HG02588 (cell line): Measurements from ENCODE around the gene ABR.
"Not testable (repeated sequence)": the region's sequence is repeated elsewhere in the genome, so short reads cannot be mapped to it uniquely, and the experiment has no call there.

Experiments
- ATAC-seq: cut with Tn5 transposase; IDR thresholded peaks from one replicate; pipeline ENCODE4 v1.9.1; 2021; ENCODE audit warnings: mild to moderate bottlenecking, moderate library complexity; ENCODE audit not compliant: unreplicated experiment

The ABR gene

DNA sequence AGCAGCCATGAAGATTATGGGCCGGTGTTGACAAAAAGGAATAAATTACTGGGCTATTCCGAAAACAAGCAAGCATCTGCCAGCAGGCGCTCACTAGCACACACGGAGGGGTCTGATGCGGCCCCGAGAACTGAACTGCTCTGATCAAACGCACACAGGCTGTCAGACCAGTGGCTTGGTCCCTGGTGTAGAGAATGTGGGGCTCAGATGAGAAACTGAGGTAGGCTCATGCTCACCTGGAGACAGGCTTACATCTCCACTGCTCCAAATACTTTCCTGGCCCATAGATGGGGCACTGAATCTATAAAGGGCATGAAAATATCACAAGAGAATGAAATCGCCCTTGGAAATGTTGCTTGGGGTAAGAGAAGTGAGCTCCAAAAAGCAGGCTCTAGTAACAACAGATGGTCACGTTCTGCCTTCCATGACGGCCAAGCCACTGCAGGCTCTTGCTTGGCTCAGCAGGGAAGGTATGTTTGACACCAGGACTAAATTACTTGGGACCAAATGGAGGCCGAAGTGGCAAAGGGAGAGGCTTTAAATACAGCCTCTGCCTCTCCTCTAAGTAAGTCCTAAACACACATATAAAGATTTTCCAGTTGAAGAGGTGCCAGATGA lies 5.4 kb downstream of the ABR start:
- no peak for ATAC-seq

DNA sequence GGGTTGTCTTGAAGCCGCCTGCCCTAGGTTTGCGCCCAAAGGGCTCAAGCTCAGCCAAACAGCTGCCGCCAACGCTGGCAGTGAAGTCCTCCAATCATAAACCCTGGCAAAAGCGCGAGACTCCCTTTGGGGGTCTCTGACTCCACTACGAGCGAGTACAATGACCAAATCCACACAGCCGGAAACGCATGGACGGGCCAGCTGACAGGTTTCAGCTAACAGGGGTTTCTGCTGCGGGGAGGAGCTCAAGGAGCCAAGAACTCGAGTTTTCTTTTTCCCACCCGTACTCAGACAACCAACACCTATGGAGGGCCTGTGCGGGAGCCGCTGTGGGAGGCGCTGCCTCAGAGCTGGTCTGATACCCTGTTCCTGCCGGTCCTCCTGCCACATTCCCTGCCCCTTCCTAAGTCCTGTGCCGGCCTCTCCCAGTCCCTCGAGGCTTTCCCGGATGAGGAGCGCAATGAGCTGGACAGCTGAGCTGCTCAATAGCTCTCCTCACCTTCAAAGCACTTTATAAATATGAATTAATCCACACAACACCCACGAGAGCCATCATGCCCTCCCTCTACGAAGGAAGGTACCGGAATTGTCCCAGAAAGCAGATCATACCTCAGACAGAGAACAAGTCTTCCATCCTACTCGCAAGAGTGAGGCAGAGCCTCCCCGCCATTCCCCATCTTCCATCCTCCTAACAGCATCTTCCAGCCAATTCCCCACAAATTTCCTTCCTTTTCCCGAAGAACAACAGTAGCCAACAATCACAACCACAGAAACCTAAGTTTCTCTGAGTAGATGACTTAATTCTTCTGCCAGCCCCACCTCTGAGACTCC lies 6.1 kb downstream of the ABR start:
- ATAC-seq: no peak

DNA sequence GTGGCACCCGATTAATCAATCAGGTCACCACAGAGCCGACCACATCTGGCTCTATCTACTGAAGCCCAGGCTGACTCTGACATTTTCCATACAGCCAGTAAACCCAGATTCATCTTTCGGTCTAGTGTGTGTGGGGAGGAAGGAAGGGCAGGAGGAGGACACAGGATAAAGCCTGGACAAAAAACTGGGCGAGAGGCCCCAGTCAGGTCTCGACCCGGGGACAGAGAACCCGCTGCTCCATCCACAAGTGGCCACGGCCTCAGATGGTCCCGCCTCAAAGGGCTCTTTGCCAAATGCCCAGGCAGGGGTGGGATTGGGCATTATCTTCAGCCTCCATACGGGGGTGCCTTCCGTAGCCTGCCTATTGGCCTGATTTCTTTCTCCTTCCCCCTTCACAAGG lies 7.8 kb downstream of the ABR start:
- no peak for ATAC-seq

DNA sequence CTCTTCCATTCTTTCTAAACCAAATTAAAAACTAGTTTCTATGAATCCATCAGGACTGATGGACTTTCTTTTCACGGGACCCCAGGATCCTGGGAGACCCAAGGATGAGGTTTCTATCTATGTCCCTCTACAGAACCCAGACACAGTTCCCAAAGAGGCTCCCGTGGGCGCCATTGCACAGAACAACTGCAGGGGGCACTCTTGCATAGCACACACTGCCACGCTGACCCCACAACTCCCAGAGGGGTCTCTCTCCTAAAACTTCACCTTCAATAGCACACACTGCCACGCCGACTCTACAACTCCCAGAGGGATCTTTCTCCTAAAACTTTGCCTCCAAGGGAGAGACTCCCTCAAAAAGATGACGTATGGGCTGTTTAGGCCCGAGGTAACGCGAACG lies 9.0 kb downstream of the ABR start:
- no peak for ATAC-seq

DNA sequence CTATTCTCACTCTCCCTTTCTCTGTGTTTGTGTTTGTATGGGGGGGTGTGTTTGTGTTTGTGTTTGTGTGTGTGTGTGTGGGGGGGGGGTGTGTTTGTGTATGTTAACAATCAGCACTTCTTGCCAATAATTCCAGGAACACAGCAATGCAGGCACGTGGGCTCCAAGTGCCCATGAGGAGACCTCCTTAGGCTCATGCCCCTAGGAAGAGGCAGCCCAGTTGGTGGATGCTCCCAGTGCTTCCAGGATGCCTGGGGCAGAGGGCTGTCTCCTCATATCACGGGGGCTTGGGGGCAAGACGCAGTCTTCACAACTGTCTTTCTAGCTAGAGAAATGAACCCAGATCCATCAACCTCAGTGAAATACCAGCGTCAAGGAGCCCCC lies 9.9 kb downstream of the ABR start:
- no peak for ATAC-seq

DNA sequence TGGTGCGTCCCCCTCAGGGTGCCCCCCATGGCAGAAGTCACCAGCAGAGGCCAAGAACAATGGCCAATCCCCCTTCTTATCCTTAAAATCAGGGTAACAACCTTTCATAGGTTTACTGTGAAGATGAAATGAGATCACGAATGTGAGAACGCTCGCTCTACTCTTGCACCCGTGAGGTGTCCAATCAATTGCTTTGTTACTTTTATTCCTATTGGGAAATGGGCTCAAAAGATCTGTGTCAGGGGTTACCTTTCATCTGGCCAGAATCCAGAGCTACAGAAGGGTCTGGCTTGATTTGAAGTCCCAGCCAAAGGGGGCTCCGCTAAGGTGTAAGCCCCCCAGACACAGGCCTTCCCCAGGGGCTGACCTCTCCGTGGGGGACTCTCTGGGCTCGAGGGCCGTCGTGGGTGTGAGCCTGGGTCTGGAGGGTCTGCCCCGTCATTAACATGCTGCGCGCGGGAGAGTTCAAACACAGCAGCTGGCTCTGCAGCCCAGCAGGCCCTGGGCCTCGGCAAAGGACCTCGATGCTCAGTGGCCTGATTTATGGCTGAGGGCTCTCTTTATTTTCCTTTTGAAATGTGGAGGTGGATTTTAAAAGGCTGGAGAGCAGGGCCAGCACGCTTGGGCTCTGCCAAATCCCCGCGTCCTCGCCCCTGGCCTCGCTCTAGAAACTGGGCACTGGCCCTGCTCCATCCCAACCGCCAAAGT lies 10.4 kb downstream of the ABR start:
- ATAC-seq: no peak

DNA sequence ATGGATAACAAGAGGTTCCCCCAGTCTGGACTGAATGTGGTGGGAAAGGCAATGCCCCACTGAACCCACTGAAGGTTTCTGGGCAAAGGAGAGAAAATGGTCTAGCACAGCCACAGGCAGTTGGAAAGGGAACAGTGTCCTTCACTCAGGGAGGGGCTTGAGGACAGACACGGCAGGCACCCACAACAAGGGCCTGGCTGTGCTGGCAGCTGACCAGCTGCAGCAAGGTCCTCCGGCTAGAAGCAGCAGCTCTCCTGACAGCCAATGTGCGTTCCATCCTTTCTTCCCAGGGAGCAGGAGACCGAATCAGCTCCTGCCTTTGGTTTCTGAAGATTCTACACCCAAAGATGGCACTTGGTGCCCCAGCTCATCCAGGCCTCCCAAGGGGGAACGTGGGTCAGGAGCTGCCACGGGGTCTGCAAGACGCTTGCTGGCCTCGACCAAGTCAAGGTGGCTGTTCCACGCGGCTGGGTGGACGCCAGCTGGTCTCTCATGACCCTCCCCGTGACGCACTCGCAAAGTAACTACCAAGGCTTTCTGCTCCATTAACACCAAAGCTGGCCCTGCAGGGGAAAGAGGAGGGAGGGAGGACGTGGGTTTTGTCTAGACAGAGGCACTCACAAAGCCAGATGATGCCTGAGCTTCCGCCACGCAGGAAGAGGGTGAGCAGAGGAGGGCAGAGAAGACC lies 11.1 kb downstream of the ABR start:
- no peak for ATAC-seq

DNA sequence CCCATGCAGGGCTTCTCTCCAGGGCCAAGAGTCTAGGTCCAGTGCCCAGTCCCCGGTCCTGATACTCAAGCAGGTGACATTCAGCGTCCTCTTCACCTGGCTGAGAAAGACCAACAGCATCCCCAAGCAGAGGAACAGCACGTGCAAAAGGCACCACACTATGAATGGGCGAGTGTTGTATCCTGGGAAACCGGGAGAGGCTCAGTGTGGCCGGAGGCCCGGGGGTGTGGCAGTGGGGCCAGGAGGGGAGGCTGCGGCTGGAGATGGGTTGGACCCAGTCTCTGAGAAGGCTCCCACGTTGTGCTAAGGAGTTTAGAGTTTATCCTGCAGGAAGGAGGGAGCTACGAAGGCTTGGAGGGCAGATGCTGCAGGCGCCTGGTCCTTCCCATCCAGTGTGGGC lies 13.5 kb downstream of the ABR start:
- no peak for ATAC-seq

DNA sequence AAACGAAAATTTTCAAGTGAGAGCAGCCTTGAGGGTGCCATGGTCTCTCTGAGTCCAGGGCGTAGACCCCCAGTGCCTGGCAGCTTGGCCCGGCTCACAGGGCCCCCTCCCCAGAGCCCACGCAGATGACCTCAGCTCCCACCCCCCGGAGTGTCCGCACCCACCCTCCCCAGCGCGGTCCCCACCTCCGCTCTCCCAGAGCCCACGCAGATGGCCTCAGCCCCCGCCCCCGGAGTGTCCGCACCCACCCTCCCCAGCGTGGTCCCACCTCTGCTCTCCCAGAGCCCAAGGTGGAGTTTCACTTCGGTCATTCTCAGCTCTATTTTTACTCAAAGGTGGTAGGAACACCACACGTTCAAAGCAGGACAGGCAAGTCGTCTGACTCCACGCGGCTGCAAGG lies 13.9 kb downstream of the ABR start:
- ATAC-seq: no peak

DNA sequence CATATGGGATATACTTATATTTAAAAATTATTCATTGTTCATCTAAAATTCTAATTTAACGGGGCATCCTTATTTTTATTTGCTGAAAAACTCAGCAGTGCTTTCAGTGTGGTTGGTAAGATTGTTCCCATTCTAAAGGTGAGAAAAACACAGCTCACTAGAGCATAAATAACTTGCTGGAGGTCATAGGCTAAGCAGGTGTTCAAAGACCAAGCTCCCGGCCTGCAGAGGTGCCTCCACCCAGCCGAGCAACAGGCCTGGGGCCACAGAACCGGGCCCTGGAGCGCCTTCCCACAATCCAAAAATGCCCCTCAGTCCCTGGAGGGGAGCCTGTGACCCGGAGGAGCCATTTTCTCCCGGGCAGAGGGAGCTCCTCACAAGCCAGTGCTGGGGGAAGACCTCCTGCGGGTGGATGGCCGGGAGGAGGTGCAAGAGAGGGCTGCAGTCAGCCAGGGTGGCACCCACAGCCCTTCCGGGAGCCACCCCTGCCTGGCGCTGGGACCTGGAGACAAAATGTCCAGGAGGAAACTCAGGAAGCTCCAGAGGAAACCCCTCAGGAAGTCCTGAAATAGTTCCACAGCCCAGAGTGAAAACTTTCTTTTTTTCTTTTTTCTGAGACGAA lies 14.7 kb downstream of the ABR start:
- ATAC-seq: no peak

DNA sequence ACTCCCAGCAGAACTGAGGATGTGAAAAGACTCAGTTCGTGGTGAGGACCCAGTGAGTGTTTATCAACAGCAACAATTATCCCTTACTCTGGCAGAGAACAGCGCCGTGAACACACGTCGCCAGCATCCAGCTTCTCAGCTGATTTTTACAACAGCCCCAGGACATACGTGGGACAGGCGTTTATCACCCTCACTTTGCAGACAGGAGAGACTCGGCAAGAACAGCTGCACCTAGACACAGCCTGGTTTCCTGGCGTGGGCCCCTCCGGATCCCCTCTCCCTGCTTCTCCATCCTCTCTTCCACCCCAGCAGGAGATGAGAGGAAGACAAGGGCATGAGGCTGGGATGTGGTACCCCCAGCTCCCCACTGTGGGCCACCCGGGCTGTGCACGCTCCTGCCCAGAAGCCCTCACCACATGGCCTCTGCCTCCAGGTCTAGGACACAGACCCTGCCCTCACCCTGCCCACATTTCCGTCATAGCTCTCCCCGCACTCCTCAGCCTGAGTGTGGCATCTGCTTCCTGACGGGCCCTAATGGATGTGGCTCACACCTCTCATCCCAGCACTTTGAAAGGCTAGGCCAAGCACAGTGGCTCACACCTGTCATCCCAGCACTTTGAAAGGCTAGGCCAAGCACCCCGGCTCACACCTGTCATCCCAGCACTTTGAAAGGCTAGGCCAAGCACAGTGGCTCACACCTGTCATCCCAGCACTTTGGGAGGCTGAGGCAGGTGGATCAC lies 17.5 kb downstream of the ABR start:
- no peak for ATAC-seq

DNA sequence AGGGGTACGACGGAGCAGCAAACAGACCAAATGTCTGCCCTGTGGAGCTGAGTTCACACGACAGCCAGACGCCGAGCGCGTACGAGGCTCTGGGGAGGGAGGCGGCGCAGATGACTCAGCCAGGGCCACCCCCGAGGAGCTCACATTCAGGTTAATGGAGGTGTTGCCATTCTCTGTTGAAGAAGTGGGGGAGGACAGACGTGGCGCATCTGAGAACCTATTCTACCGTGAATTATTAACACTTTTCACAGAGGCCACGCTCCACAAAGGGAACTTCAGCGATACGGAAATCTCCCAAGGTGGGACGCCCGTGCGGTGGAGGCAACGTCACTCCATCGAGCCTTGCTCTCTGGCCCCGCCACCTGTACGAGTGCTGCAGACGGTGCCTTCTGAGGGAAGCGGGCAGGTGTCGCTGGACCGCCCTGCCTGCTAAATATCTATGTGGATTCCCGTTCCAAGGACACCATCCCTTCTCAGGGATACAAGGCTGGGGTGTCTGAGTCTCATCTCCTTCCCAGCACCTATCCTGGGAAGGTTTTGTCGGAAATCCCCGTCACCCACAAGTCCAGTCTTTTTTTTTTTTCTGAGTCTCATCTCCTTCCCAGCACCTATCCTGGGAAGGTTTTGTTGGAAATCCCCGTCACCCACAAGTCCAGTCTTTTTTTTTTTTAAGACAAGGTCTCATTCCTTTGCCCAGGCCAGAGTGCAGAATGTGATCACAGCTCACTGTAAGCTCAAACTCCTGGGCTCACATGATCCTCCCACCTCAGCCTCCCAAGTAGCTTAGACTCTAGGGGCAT lies 19.0 kb downstream of the ABR start:
- ATAC-seq: no peak

DNA sequence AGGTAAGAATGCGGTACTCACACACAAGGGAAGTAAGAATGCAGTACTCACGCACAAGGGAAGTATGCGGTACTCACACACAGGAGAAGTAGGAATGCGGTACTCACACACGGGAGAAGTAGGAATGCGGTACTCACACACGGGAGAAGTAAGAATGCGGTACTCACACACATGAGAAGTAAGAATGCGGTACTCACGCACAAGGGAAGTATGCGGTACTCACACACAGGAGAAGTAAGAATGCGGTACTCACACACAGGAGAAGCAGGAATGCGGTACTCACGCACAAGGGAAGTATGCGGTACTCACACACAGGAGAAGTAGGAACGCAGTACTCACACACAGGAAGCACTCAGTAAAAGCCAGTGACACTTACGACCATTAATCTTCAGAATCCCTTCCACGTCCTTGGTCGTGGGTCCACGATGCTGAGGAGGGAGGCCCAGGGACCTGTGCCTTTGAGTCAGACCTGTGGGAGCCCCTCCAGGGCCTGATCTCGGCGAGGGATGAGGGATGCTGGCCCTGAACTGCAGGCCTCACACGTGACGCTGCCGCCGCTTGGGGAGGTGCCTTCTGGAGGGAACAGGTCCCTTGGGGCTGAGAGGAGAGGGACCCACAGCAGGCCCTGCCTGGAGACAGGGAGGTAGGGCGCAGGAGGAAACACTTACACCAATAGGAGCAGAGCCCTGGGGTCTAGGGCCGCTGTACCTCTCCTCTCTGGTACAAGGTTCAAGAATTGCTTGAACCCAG lies 20.2 kb downstream of the ABR start:
- no peak for ATAC-seq

DNA sequence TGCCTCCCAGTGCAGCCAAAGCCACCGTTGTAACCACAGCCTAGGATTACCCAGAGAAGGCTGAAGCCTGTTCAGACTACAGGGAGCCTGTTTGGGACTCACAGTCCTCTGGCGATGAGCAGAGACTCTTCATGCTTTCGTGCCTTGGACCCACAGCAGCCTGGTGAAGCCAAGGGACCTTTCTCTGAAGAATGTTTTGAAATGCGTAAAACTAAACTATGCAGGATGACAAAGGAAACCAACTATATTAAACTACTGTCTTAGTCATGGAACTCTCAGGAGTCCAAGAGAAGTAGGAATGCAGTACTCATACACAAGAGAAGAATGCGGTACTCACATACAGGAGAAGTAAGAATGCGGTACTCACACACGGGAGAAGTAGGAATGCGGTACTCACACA lies 20.9 kb downstream of the ABR start:
- ATAC-seq: no peak

DNA sequence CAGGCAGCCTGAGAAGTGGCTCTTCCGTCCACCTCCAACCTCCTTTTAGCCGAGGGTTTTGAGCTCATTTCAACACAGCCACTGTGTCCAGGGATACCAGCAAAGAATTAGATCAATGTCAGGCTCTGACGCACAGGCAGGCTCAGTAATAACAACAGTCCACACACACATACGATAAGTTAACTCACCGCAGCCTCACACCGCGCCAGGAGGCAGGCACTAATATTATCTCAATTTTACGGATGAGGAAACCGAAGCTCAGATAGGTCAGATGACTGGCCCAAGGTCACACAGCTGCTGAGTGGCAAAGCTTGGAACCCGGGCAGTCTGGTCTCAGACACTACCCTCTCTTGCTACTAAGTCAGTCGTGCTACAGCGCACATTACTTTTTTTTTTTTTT lies 22.9 kb downstream of the ABR start:
- ATAC-seq: no peak

DNA sequence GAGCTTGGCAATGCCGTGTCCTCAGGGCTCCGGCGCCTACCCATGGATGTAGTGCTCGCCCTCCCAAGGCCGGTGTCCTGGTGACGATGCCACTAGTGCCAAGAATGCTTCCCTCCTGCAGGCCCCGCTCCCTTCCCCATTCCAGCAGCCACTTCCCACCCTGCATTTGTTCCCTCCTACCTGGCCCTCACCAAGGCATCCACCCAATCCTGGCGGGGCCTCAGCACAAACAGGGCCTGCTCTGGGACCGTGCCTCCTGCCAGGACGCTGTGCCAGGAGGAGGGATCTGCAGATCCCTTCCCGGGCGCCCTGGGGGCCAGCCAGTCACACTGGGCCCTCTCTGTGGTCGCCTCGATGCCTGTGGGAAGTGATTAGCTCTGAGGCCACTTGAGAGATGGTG lies 25.1 kb downstream of the ABR start:
- ATAC-seq: no peak

DNA sequence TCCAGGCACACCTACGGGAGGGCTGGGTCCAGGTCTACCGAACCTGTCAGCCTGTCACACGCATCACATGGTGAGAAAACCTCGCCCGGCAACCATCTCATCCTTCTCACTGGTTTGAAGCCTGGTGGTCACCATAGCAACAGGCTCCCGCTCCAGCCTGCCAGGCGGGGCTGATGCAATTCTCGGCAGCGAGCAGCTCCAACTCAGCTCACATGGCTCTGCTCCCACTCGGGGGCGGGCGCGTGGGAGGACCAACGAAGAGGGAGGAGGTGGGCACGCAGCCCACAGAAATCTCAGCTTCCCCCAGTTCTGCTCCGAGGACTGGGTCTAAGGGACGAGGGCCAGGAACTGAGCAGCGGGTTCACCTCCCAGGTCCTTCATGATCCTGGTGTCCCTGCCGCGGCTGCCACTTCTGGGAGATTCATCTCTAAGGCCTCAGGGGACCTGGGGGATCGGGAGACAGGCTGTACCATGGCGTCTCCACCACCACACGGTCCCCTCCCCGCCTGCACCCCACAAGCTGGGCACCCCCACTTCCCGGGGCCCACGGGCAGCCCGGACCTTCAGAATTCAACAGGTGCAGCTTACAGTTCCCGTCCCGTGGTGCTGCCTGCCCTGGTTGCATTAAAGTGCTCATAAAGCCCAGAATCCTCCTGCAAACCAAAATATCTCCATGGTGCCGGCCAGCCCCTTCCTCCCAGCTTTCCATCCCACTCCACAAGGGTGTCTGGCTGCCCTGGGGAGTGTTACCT lies 25.8 kb downstream of the ABR start:
- ATAC-seq: no peak

DNA sequence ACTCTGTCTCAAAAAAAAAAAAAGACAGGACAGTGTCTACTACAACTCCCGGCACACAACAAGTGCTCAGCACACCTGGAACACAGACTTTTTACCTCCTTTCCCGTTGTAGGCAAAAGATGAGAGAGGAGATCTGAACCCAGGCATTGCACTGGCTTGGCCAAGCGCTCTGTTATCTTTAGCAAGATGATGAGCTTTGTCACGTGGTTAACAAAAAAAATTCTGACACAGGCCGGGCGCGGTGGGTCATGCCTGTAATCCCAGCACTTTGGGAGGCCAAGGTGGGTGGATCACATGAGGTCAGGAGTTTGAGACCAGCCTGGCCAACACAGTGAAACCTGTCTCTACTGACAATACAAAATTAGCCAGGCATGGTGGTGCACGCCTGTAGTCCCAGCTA lies 27.2 kb downstream of the ABR start:
- not testable (repeated sequence) for ATAC-seq
